Uterus (tissue), 4 donors: ENCODE measurements around the gene ARHGEF28. TPM values are rescaled to one million over a fixed set of nuclear protein-coding genes. Genes with fewer than 3 reads are reported as not detected.

ENCODE experiments used
- DNase-seq, 2 donors: peaks; one replicate each; pipeline ENCODE4 v3.0.0-alpha.2; 2019 to 2020
- H3K27ac ChIP-seq, 2 donors: fragments of 200-600 bp; sonication (generic); 1 replicate in 1 of 2; 2 replicates in 1 of 2; pipeline ENCODE4 v1.5.1; 2016 to 2018
- H3K27me3 ChIP-seq, 2 donors: fragments of 200-600 bp; sonication (generic); one replicate each; pipeline ENCODE4 v1.5.1; 2018 to 2019; ENCODE audit warnings: control low read depth in 1 of 2
- H3K36me3 ChIP-seq, 2 donors: fragments of 200-600 bp; sonication (generic); one replicate each; pipeline ENCODE4 v1.5.1; 2019; ENCODE audit warnings: control low read depth in 1 of 2
- H3K4me1 ChIP-seq, 2 donors: fragments of 200-600 bp; sonication (generic); one replicate each; pipeline ENCODE4 v1.5.1; 2018 to 2019; ENCODE audit warnings: control low read depth in 1 of 2
- H3K4me3 ChIP-seq, 2 donors: fragments of 200-600 bp; sonication (generic); 1 replicate in 1 of 2; 2 replicates in 1 of 2; pipeline ENCODE4 v1.5.1; 2018 to 2019; ENCODE audit warnings: mild to moderate bottlenecking in 1 of 2
- H3K9me3 ChIP-seq, 2 donors: fragments of 200-600 bp; sonication (generic); one replicate each; pipeline ENCODE4 v1.5.1; 2019; ENCODE audit warnings: control low read depth in 1 of 2
- CTCF ChIP-seq, 4 experiments: fragments of 200-600 bp in 2 of 4; fragments of 450-650 bp in 2 of 4; sonication (generic) in 2 of 4; IDR thresholded peaks; one replicate each; pipeline ENCODE4 v1.5.1; 2016 to 2019; ENCODE audit warnings: antibody characterized with exemption in 4 of 4, mild to moderate bottlenecking in 2 of 4, moderate library complexity in 1 of 4
- POLR2A ChIP-seq, 2 donors: fragments of 450-650 bp; IDR thresholded peaks; one replicate each; pipeline ENCODE4 v1.6.1; 2016; ENCODE audit warnings: antibody characterized with exemption in 2 of 2, mild to moderate bottlenecking in 1 of 2, moderate library complexity in 1 of 2
- intact Hi-C: fragments of 100-400 bp; cut with DNase I; formaldehyde crosslinking; loops from one replicate; pipeline ENCODE4 v1.15.1; 2023; ENCODE audit warnings: low total_unique reads
- total RNA-seq, 4 donors: library from RNA; depleted of rRNA in 3 of 4; stranded (reverse); fragments of >200 nt in 3 of 4; gene quantifications; one replicate each; pipeline versions ENCODE4 v1.1.0 to v1.2.4, GENCODE V29; 2014 to 2023
- donor health status: DM: yes; HTN: yes; CAD: no.

The ARHGEF28 gene
- total RNA-seq, 4 donors from 2014 or later = 11.9 to 23.2 (median 19.3) TPM

GRCh38 chr5:73915345-73915744 lies 289.3 kb downstream of the ARHGEF28 start:
- H3K27ac ChIP-seq = no peak overlapping the region
- TF ChIP-seq POLR2A (IDR thresholded peaks at IDR 0.05) = no peak
- no peak for TF ChIP-seq CTCF (IDR thresholded peaks at IDR 0.05)
- DNase-seq = no peak
- no peaks in the 10 kb centered on the region for H3K27me3 ChIP-seq
- no peaks in the 10 kb centered on the region for H3K9me3 ChIP-seq
- intact Hi-C loops = no loop called here
- no peaks in the 10 kb centered on the region for H3K36me3 ChIP-seq
- H3K4me1 ChIP-seq = no peaks in the 10 kb centered on the region
- no peak overlapping the region for H3K4me3 ChIP-seq

GRCh38 chr5:73917433-73917832 lies 291.4 kb downstream of the ARHGEF28 start:
- H3K27ac ChIP-seq = no peak overlapping the region

GRCh38 chr5:73917891-73918290 lies 291.9 kb downstream of the ARHGEF28 start:
- H3K4me1 ChIP-seq = no peaks in the 10 kb centered on the region
- H3K9me3 ChIP-seq = no peaks in the 10 kb centered on the region
- H3K36me3 ChIP-seq = no peaks in the 10 kb centered on the region
- no peak for TF ChIP-seq CTCF (IDR thresholded peaks at IDR 0.05)
- TF ChIP-seq POLR2A (IDR thresholded peaks at IDR 0.05) = no peak
- H3K27ac ChIP-seq = no peak overlapping the region
- no peak for DNase-seq
- H3K4me3 ChIP-seq = no peak overlapping the region
- no peaks in the 10 kb centered on the region for H3K27me3 ChIP-seq
- intact Hi-C loops = no loop called here

More at GRCh38 chr5:73917433-73917832, 291.4 kb downstream of the ARHGEF28 start:
- Histone ChIP-seq H3K4me3 (no peak overlapping the region), H3K27me3 (no peaks in the 10 kb centered on the region), H3K36me3 (no peaks in the 10 kb centered on the region), H3K4me1 (no peaks in the 10 kb centered on the region), H3K9me3 (no peaks in the 10 kb centered on the region)
- DNase-seq = no peak
- TF ChIP-seq CTCF (IDR thresholded peaks at IDR 0.05) = no peak
- TF ChIP-seq POLR2A (IDR thresholded peaks at IDR 0.05) = no peak
- intact Hi-C loops = no loop called here

- intact Hi-C loops = no loop called here
- Histone ChIP-seq H3K4me1 (no peaks in the 10 kb centered on the region), H3K27me3 (no peaks in the 10 kb centered on the region), H3K36me3 (no peaks in the 10 kb centered on the region), H3K9me3 (no peaks in the 10 kb centered on the region), H3K27ac (no peak overlapping the region), H3K4me3 (no peak overlapping the region)
- TF ChIP-seq CTCF (IDR thresholded peaks at IDR 0.05) (no peak), POLR2A (IDR thresholded peaks at IDR 0.05) (no peak)
- DNase-seq = no peak
Observed at GRCh38 chr5:73918791-73919221, 292.8 kb downstream of the ARHGEF28 start.

- DNase-seq = no peak
- no peaks in the 10 kb centered on the region for H3K36me3 ChIP-seq
- TF ChIP-seq CTCF (IDR thresholded peaks at IDR 0.05) (no peak), POLR2A (IDR thresholded peaks at IDR 0.05) (no peak)
- no peaks in the 10 kb centered on the region for H3K27me3 ChIP-seq
- no peaks in the 10 kb centered on the region for H3K9me3 ChIP-seq
- H3K4me1 ChIP-seq = no peaks in the 10 kb centered on the region
- no peak overlapping the region for H3K27ac ChIP-seq
- intact Hi-C loops = no loop called here
- H3K4me3 ChIP-seq = no peak overlapping the region
Observed at GRCh38 chr5:73921741-73922140, 295.7 kb downstream of the ARHGEF28 start.
